SK-N-SH treated with all-trans-retinoic acid at 6 μM for 48 hours (cell line): ENCODE results near the gene ERCC5.

Experiments
- PATZ1 ChIP-seq: fragments of 250-450 bp; sonication (Bioruptor Pico); IDR thresholded peaks from 2 replicates; pipeline ENCODE4 v1.8.0; 2020; ENCODE audit warnings: mild to moderate bottlenecking, moderate library complexity, borderline replicate concordance
- PPARA ChIP-seq: fragments of 250-450 bp; sonication (Bioruptor Pico); IDR thresholded peaks from 2 replicates; pipeline ENCODE4 v1.5.0; 2020; ENCODE audit warnings: mild to moderate bottlenecking, borderline replicate concordance
- RARB ChIP-seq: fragments of 250-450 bp; sonication (Bioruptor Pico); IDR thresholded peaks from 2 replicates; pipeline ENCODE4 v1.8.0; 2021; ENCODE audit warnings: mild to moderate bottlenecking, moderate library complexity
- TCF4 ChIP-seq: fragments of 250-450 bp; sonication (Bioruptor Pico); IDR thresholded peaks from 2 replicates; pipeline ENCODE4 v1.8.0; 2021; ENCODE audit warnings: mild to moderate bottlenecking, moderate library complexity, borderline replicate concordance
- ZFP30 ChIP-seq: fragments of 450-650 bp; formaldehyde crosslinking; IDR thresholded peaks from 2 replicates; pipeline ENCODE4 v1.5.0; 2022; ENCODE audit warnings: mild to moderate bottlenecking, moderate library complexity

GRCh38 chr13:102873653-102874052 lies 27.8 kb downstream of the ERCC5 start:
- TF ChIP-seq PATZ1 (CRISPR knock-in tag) (no peak), PPARA (CRISPR knock-in tag) (no peak), TCF4 (CRISPR knock-in tag) (no peak), ZFP30 (CRISPR knock-in tag) (no peak), RARB (CRISPR knock-in tag) (no peak)
